GM18517 (cell line): ENCODE measurements around the gene FAH.
"Not testable (repeated sequence)": the region's sequence is repeated elsewhere in the genome, so short reads cannot be mapped to it uniquely, and the experiment has no call there.

Experiments used
- ATAC-seq: cut with Tn5 transposase; IDR thresholded peaks from one replicate; pipeline ENCODE4 v1.9.1; 2021; ENCODE audit warnings: mild to moderate bottlenecking, moderate library complexity; ENCODE audit not compliant: unreplicated experiment

FAH gene

GRCh38 chr15:80152896-80153876, at the start of gene FAH:
Gene FAH (plus strand): TSS chr15:80152999. CDS start chr15:80153055, 56 bp downstream.
- no peak for ATAC-seq

DNA sequence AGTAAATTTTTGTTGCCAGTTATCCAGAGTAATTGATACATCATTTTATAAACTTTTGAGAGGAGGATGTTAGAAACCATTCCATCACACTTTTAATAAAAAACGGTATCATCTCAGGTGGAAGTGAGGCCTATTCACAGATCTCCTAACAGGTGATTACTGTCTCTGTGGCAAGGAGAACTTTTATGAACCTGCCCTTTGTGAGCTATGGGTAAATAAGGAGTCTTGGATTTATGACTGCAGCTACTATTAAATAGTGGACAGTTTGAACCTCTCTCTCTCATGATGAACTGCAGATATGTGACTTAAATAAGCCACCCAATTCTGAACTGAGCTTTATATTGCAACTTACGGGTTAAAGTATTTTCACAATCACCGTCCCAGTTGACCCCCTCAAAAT, 47.6 kb upstream of the FAH start:
- ATAC-seq, result no peak

- ATAC-seq, result no peak
Measured at GRCh38 chr15:80105595-80105994, 47.2 kb upstream of the FAH start.

DNA sequence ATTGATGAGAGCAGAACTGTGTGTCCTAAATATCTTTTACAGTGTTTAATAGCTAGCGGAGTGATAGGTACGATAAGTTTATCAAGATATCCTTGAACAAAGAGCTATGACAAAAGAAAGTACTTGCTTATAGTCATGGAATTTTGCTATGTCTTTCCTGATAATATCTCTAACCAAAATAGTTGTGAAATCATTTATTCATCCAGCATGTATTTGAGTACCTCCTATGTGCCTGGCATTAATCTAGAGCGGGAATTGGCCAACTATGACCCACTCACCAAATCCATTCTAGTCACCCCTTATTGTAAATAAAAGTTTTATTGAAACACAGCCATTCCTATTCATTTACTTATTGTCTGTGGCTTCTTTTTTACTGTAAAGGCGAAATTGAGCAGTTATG, 46.7 kb upstream of the FAH start:
- no peak for ATAC-seq

DNA sequence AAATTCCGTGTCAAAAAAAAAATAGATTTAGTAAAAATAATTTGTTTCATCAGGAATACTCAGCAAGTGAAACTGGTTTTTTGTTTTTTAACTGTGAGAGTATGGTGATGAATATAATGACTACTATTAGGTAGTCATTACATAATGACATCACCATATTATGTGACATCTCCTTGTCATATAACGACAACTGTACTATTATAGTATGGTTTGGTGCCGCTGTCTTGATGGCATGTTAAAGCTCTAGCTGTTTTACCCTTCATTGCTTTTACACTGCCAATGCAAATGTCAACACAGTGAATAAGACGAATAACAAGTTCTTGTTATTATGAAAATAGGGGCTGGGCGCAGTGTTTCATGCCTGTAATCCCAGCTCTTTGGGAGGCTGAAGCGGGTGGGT, 45.6 kb upstream of the FAH start:
- ATAC-seq, result no peak

- no peak for ATAC-seq
Measured at GRCh38 chr15:80107774-80108173, 45.0 kb upstream of the FAH start.

GRCh38 chr15:80109388-80109787, 43.4 kb upstream of the FAH start:
- ATAC-seq, result no peak

DNA sequence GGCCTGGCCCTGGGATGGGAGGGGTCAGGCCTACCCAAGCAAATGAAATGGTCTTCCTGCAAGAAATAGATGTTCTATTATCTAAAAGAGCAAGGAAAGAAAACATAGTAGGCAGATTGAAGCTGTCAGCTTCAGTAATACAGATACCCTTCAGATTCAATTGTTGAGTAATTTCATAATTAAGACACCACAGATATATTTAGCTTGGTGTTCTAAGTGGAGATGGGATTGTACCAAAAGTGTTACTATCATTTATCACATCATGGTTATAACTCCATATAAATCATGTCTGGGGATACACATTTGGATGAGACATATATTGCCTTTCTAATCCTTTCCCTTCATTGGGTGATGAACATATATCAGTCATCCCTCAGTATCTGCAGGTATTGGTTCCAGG, 41.9 kb upstream of the FAH start:
- ATAC-seq, result no peak

GRCh38 chr15:80114114-80114513, 38.7 kb upstream of the FAH start:
- ATAC-seq, result no peak

DNA sequence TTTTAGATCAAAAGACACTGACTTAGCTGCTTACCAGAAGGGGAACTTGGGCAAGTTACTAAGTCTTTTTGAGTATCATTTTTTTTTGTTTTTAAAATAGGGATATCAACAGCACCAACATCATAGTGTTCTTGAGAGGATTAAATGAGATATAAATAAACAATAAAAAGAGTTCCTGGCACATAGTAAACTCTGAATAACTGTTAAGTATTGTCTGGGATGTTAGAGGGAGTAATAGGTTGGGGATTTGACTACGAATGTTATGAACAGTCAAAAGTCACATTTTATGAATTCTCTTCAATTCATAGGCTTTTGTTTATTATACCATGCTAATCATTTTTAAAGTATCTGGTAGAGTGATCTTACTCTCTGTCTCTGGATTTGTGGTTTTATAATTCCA, 37.8 kb upstream of the FAH start:
- no peak for ATAC-seq

DNA sequence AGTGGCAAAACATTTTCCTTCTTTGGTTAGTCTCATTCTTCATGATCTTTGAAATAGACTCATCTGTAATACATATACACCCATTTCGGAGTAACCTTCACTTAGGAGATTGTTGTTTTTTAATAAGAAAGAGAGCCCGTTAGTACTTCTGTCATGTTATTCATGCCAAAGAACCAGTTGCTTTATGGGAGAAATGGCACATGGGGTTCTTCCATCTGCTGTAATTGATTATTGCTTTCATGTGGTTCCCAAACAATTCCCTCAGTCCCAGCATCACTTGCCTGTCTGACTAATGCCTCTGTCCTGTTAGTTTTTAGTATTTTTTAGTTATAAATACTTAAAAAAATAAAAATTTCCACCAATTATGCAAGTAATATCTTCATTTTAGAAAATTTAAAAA, 33.8 kb upstream of the FAH start:
- ATAC-seq, result no peak

DNA sequence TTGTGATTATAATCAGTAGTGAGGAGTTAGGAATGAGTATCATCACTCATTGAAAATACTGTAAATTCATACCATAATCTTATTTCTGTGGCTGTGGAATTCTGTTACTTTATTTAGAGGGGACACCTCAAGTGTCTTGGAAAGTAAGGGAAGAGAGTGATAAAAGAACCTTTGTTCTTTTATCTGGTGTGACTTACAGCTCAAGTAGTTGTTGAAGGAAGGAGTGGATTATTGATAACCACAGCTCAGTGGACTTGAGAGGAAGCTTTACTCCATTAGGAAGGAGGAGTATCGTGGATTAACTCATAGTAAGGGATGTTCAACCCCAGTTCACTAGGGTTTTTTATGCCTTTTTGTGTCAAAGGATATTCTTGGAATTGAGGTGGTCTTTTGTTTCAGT, 32.2 kb upstream of the FAH start:
- ATAC-seq, result no peak

DNA sequence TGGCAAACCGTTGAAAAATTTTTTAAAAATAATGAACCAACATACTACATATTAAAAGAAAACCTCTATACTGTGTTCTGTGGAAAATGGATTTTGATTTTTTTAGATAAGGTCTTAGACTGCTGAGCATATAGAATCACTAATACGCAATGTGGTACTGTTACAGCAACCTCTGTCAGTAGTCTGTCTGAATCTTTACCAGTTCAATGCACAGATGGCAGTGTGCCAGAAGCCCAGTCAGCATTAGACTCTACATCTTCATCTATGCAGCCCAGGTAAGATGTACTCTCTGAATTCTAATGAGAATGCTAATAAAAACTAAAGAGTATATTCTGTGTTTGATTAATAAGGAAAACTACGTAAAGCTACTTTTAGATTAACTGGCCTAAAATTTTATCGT, 31.3 kb upstream of the FAH start:
- ATAC-seq, result no peak

DNA sequence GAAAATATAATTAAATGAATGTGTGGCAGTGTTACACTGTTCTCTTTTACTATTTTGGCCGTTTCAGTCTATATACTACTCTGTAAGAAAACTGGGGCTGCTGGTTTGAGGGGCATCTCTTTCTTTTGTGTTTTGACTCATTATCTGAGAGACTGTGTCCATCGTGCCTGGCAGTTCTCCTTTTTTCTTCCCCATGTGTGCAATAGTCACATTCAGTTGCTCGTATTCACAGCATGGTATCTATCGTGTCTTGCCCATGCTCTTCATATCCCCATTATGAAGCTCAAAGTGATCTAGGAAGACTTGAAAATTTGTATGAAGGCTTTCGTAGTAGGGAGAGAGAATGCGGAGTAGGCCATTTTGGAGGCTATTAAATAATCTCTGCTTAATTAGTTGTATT, 29.8 kb upstream of the FAH start:
- no peak for ATAC-seq

DNA sequence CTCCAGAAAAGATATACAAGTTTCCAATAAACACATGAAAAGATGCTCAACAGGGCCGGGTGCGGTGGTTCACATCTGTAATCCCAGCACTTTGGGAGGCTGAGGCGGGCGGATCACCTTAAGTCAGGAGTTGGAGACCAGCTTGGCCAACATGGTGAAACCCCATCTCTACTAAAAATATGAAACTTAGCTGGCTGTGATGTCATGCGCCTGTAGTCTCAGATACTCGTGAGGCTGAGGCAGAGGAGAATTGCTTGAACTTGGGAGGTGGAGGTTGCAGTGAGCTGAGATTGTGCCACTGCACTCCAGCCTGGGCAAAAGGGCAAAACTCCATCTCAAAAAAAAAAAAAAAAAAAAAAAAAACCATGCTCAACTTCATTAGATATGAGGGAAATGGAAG, 25.5 kb upstream of the FAH start:
- not testable (repeated sequence) for ATAC-seq

GRCh38 chr15:80127911-80128310, 24.9 kb upstream of the FAH start:
- no peak for ATAC-seq

- ATAC-seq, result no peak
Measured at GRCh38 chr15:80132382-80132781, 20.4 kb upstream of the FAH start.

- ATAC-seq, result no peak
Measured at GRCh38 chr15:80136854-80137253, 15.9 kb upstream of the FAH start.

DNA sequence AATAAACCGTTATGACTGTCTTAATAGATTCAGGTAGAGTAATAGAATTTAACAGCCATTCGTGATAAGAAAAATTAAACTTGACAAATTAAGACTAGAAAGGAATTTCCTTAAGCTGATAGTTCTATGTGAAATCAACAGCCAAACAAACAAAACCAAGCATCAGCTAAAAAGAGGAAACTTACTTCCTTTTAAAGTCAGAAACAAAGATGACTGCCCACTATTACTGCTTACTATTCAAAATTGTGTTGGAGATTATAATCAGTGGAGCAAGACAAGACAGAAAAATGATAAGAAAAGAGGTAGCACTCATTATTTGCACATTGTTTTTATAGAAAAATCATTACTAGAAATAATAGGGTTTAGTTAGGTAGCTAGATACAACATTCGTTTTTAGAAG, 13.8 kb upstream of the FAH start:
- no peak for ATAC-seq

DNA sequence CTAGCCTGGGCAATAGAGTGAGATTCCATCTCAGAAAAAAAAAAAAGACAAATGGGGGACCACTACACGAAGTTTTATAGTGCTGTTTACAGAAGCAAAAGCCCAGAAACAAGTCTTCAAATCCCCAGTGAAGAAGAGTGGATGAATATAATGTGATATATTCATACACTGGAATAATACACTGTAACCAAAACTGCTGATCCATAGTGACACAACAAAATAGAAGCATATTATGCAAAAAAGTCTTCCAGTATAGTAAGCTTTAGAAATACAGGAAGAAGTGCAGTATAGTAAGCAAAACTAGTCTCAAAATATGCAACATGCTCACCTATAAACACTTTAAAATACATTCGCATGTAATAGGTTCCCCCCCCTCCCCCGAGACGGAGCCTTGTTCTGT, 11.9 kb upstream of the FAH start:
- no peak for ATAC-seq

DNA sequence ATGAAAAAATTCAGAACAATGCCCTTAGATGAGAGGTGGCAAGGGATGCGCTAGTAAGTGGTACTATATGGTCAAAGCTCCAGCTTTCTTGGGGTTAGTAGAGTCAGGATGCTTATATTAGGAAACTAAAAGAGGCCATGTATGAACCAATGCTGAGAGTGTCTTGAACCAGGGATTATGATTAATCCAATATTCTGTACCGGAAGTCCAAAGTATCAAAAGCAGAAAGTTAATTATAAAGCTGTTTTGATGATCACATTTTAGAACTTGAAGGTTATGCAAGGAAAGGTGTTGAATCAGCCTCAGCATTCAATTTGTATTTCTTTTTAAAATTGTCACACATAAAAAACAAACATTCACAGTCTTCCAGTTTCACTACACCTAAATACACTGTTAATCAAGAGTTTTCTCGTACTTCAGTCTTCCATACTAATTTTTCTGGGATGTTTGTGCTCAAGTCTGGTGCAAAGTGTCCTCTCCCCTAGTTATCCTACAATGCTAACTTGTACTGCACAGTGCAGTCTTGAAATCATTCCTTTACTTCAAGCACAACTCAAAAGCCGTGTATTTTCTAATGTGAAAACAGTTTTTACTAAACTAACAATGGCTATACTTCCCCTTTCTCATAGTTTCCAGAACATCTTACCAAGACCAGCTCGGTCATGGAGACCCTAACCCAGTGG, 10.7 kb upstream of the FAH start:
- no peak for ATAC-seq

GRCh38 chr15:80142646-80143045, 10.2 kb upstream of the FAH start:
- no peak for ATAC-seq
